GM23338 (cell line): ENCODE measurements around the gene SMYD5. TPM values are rescaled to one million over a fixed set of nuclear protein-coding genes. Genes with fewer than 3 reads are reported as not detected.

ENCODE experiments used
- ATAC-seq: fragments of 200-7000 bp; cut with Tn5 transposase; 3 replicates; pipeline ENCODE4 v1.9.1; 2020
- DNase-seq: peaks from one replicate; pipeline ENCODE4 v3.0.0-alpha.2; 2015; ENCODE audit warnings: low spot score
- H2AFZ ChIP-seq: fragments of 200-600 bp; sonication (generic); 2 replicates; pipeline ENCODE4 v1.8.0; 2016; ENCODE audit warnings: antibody characterized with exemption, mild to moderate bottlenecking, moderate library complexity
- H3F3A ChIP-seq: fragments of 200-600 bp; sonication (generic); replicated peaks from 2 replicates; pipeline ENCODE4 v1.8.0; 2017; ENCODE audit warnings: antibody characterized with exemption, mixed run types, low read depth
- H3K27ac ChIP-seq: fragments of 200-600 bp; sonication (generic); 2 replicates; pipeline ENCODE4 v1.6.1; 2016; ENCODE audit warnings: low read depth
- H3K27me3 ChIP-seq: fragments of 200-600 bp; sonication (generic); 2 replicates; pipeline ENCODE4 v1.8.0; 2016; ENCODE audit warnings: mild to moderate bottlenecking, mixed run types, moderate library complexity; ENCODE audit not compliant: insufficient read depth
- H3K36me3 ChIP-seq: fragments of 200-600 bp; sonication (generic); 2 replicates; pipeline ENCODE4 v1.8.0; 2016; ENCODE audit warnings: mild to moderate bottlenecking; ENCODE audit not compliant: insufficient read depth
- H3K4me1 ChIP-seq: fragments of 200-600 bp; sonication (generic); 2 replicates; pipeline ENCODE4 v1.8.0; 2016; ENCODE audit warnings: mild to moderate bottlenecking, moderate library complexity; ENCODE audit not compliant: insufficient read depth
- H3K4me2 ChIP-seq: fragments of 200-600 bp; sonication (generic); 2 replicates; pipeline ENCODE4 v1.7.1; 2017; ENCODE audit warnings: mixed run types
- H3K4me3 ChIP-seq: fragments of 200-600 bp; sonication (generic); 2 replicates; pipeline ENCODE4 v1.6.1; 2016; ENCODE audit warnings: mixed run types
- H3K79me2 ChIP-seq: fragments of 200-600 bp; sonication (generic); replicated peaks from 2 replicates; pipeline ENCODE4 v1.8.0; 2017; ENCODE audit warnings: mild to moderate bottlenecking; ENCODE audit not compliant: insufficient read depth
- H3K9me2 ChIP-seq: fragments of 200-600 bp; sonication (generic); 2 replicates; pipeline ENCODE4 v1.8.0; 2017; ENCODE audit not compliant: insufficient read depth
- H4K20me1 ChIP-seq: fragments of 200-600 bp; sonication (generic); replicated peaks from 2 replicates; pipeline ENCODE4 v1.8.0; 2017; ENCODE audit warnings: mild to moderate bottlenecking; ENCODE audit not compliant: insufficient read depth
- H3K27ac Mint-ChIP-seq: 2 replicates; pipeline ENCODE4 v1.8.0; 2020; ENCODE audit warnings: inconsistent platforms, mild to moderate bottlenecking, moderate library complexity, mixed read lengths
- H3K27me3 Mint-ChIP-seq: 3 replicates; pipeline ENCODE4 v1.8.0; 2022; ENCODE audit warnings: low read depth, mild to moderate bottlenecking, moderate library complexity, mixed read lengths, inconsistent platforms; ENCODE audit not compliant: insufficient read depth, poor library complexity
- H3K36me3 Mint-ChIP-seq: 3 replicates; pipeline ENCODE4 v1.8.0; 2021; ENCODE audit warnings: low read depth, mild to moderate bottlenecking, inconsistent platforms, moderate library complexity, mixed read lengths
- H3K4me1 Mint-ChIP-seq: 3 replicates; pipeline ENCODE4 v1.8.0; 2020; ENCODE audit warnings: mild to moderate bottlenecking, inconsistent platforms, mixed read lengths
- H3K4me3 Mint-ChIP-seq: 3 replicates; pipeline ENCODE4 v1.8.0; 2021; ENCODE audit warnings: moderate library complexity, mild to moderate bottlenecking, inconsistent platforms, mixed read lengths
- H3K9me3 Mint-ChIP-seq: 3 replicates; pipeline ENCODE4 v1.8.0; 2020; ENCODE audit warnings: moderate library complexity, mild to moderate bottlenecking, inconsistent platforms, mixed read lengths
- CREB1 ChIP-seq: fragments of 250-450 bp; sonication (Bioruptor Pico); IDR thresholded peaks from 2 replicates; pipeline ENCODE4 v1.5.0; 2020; ENCODE audit warnings: low read depth, mild to moderate bottlenecking, moderate library complexity
- EZH2 ChIP-seq: fragments of 200-600 bp; sonication (generic); IDR thresholded peaks from one replicate; pipeline ENCODE4 v1.8.0; 2017; ENCODE audit warnings: antibody characterized with exemption, mild to moderate bottlenecking, low read depth; ENCODE audit not compliant: unreplicated experiment
- EZH2phosphoT487 ChIP-seq: fragments of 200-600 bp; sonication (generic); IDR thresholded peaks from one replicate; pipeline ENCODE4 v1.8.1; 2018; ENCODE audit warnings: antibody characterized with exemption; ENCODE audit not compliant: unreplicated experiment
- JUNB ChIP-seq: IDR thresholded peaks from one replicate; pipeline ENCODE4 v1.6.1; 2016; ENCODE audit warnings: antibody characterized with exemption; ENCODE audit not compliant: unreplicated experiment
- NANOG ChIP-seq: IDR thresholded peaks from 2 replicates; pipeline ENCODE4 v1.6.1; 2016; ENCODE audit warnings: antibody characterized with exemption, borderline replicate concordance
- POLR2AphosphoS5 ChIP-seq: IDR thresholded peaks from 2 replicates; pipeline ENCODE4 v1.6.1; 2016; ENCODE audit warnings: antibody characterized with exemption, low read depth
- STAT1 ChIP-seq: IDR thresholded peaks from one replicate; pipeline ENCODE4 v1.6.1; 2016; ENCODE audit warnings: antibody characterized with exemption; ENCODE audit not compliant: unreplicated experiment
- ZNF114 ChIP-seq: fragments of 250-450 bp; sonication (Bioruptor Pico); IDR thresholded peaks from 2 replicates; pipeline ENCODE4 v1.5.0; 2020; ENCODE audit warnings: mild to moderate bottlenecking, moderate library complexity
- ZNF331 ChIP-seq: fragments of 250-450 bp; sonication (Bioruptor Pico); IDR thresholded peaks from 2 replicates; pipeline ENCODE4 v1.5.0; 2020; ENCODE audit warnings: low read depth, mild to moderate bottlenecking, moderate library complexity
- polyA plus RNA-seq: library from polyadenylated mRNA; unstranded; fragments of >200 nt; fragmentation: Nextera tagmentation; extraction: Ambion mirVana; gene quantifications from 2 replicates; pipeline ENCODE4 v1.2.1, GENCODE V29; 2016
- total RNA-seq: library from RNA; depleted of rRNA; stranded (reverse); fragments of >200 nt; shearing (Covaris generic); gene quantifications from 2 replicates; pipeline ENCODE4 v1.2.3, GENCODE V29; 2014
- TF ChIP-seq, protein P1 (sequence below), 2 experiments: fragments of 200-600 bp in 1 of 2; sonication (generic) in 1 of 2; conservative IDR thresholded peaks; 2 replicates each; pipeline versions ENCODE4 v1.5.1 to v1.6.1; 2016 to 2017; ENCODE audit warnings: antibody characterized with exemption in 2 of 2, low read depth in 2 of 2, mild to moderate bottlenecking in 2 of 2, moderate library complexity in 1 of 2
- TF ChIP-seq, protein P2 (sequence below): IDR thresholded peaks from one replicate; pipeline ENCODE4 v1.6.1; 2018; ENCODE audit warnings: antibody characterized with exemption; ENCODE audit not compliant: unreplicated experiment
- TF ChIP-seq, protein P3 (sequence below): fragments of 250-450 bp; sonication (Bioruptor Pico); IDR thresholded peaks from 2 replicates; pipeline ENCODE4 v1.5.0; 2020; ENCODE audit warnings: mild to moderate bottlenecking, moderate library complexity
- TF ChIP-seq, protein P4 (sequence below): IDR thresholded peaks from 2 replicates; pipeline ENCODE4 v1.6.1; 2016; ENCODE audit warnings: antibody characterized with exemption

The SMYD5 gene
- total and polyA plus RNA-seq, 2 experiments from 2014 or later: 20.5 to 45.8 TPM

DNA sequence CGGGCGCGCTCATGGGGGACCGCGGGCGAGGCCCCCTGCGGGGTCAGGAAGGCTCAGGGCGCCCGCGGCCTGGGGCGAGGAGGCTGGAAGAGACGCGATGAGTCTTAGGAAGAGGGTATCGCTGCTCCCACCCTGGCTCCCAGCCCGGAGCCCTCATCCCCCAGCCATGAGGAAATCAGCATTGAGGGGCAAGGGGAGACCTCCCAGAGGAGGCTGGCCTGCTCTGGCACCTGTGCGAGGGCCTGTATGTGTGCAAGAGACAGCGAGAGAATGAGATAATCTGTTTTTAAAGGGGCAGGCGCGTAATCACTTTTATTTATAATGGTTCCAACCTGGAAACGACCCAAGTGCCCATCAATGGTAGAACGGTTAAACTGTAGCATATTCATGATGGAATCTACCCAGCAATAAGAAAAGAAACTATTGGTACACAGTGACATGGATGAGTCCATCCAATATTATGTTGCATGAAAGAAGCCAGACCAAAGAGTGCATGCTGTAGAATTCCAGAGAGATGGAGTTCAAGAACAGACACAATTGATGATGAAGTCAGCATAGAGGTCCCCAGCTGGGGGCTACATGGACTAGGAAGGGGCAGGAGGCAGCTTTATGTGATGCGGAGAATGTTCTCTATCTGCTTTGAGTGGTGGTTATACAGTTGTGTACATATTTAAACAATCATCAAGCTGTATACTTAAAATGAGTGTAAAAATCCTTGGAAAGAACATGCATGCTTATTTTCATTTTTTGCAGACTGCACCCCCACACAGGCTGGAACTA lies 55.8 kb downstream of the SMYD5 start:
- DNase-seq (no peak), ATAC-seq (peak; percentile 9)
- H2AFZ ChIP-seq: no peak overlapping the region
- Mint-ChIP-seq H3K4me1 (peaks cover 14% of the 10 kb centered on the region), H3K9me3 (no peaks in the 10 kb centered on the region; the same call in 1 of the 3 replicates), H3K27ac (no peak overlapping the region), H3K4me3 (peak overlapping the region; percentile 65), H3K27me3 (peaks cover 25% of the 10 kb centered on the region), H3K36me3 (peaks cover 11% of the 10 kb centered on the region; the same call in 2 of the 3 replicates)
- peaks cover 9% of the 10 kb centered on the region; the same call in 1 of the 2 replicates for H4K20me1 ChIP-seq
- peaks cover 29% of the 10 kb centered on the region for H3K27me3 ChIP-seq
- no peak overlapping the region for H3K27ac ChIP-seq
- no peaks in the 10 kb centered on the region for H3K36me3 ChIP-seq
- peaks cover 8% of the 10 kb centered on the region; the same call in 1 of the 2 replicates for H3F3A ChIP-seq
- H3K4me3 ChIP-seq: peak overlapping the region; percentile 69
- 0 out of 2 replicates have a peak, but pooled peaks cover 5% of the 10 kb centered on the region for H3K79me2 ChIP-seq
- no peaks in the 10 kb centered on the region for H3K9me2 ChIP-seq
- TF ChIP-seq ZNF114 (CRISPR knock-in tag) (no peak), NANOG (no peak), JUNB (no peak), EZH2 (no peak), CREB1 (CRISPR knock-in tag) (no peak), ZNF331 (CRISPR knock-in tag) (no peak), STAT1 (no peak), EZH2phosphoT487 (no peak), POLR2AphosphoS5 (no peak)
- TF ChIP-seq, protein P1, sequence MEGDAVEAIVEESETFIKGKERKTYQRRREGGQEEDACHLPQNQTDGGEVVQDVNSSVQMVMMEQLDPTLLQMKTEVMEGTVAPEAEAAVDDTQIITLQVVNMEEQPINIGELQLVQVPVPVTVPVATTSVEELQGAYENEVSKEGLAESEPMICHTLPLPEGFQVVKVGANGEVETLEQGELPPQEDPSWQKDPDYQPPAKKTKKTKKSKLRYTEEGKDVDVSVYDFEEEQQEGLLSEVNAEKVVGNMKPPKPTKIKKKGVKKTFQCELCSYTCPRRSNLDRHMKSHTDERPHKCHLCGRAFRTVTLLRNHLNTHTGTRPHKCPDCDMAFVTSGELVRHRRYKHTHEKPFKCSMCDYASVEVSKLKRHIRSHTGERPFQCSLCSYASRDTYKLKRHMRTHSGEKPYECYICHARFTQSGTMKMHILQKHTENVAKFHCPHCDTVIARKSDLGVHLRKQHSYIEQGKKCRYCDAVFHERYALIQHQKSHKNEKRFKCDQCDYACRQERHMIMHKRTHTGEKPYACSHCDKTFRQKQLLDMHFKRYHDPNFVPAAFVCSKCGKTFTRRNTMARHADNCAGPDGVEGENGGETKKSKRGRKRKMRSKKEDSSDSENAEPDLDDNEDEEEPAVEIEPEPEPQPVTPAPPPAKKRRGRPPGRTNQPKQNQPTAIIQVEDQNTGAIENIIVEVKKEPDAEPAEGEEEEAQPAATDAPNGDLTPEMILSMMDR (conservative IDR thresholded peaks at IDR 0.05; ENCODE audit: low read depth in 2 of 2): no peak
- TF ChIP-seq, protein P2, sequence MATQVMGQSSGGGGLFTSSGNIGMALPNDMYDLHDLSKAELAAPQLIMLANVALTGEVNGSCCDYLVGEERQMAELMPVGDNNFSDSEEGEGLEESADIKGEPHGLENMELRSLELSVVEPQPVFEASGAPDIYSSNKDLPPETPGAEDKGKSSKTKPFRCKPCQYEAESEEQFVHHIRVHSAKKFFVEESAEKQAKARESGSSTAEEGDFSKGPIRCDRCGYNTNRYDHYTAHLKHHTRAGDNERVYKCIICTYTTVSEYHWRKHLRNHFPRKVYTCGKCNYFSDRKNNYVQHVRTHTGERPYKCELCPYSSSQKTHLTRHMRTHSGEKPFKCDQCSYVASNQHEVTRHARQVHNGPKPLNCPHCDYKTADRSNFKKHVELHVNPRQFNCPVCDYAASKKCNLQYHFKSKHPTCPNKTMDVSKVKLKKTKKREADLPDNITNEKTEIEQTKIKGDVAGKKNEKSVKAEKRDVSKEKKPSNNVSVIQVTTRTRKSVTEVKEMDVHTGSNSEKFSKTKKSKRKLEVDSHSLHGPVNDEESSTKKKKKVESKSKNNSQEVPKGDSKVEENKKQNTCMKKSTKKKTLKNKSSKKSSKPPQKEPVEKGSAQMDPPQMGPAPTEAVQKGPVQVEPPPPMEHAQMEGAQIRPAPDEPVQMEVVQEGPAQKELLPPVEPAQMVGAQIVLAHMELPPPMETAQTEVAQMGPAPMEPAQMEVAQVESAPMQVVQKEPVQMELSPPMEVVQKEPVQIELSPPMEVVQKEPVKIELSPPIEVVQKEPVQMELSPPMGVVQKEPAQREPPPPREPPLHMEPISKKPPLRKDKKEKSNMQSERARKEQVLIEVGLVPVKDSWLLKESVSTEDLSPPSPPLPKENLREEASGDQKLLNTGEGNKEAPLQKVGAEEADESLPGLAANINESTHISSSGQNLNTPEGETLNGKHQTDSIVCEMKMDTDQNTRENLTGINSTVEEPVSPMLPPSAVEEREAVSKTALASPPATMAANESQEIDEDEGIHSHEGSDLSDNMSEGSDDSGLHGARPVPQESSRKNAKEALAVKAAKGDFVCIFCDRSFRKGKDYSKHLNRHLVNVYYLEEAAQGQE: no peak
- TF ChIP-seq, protein P3, sequence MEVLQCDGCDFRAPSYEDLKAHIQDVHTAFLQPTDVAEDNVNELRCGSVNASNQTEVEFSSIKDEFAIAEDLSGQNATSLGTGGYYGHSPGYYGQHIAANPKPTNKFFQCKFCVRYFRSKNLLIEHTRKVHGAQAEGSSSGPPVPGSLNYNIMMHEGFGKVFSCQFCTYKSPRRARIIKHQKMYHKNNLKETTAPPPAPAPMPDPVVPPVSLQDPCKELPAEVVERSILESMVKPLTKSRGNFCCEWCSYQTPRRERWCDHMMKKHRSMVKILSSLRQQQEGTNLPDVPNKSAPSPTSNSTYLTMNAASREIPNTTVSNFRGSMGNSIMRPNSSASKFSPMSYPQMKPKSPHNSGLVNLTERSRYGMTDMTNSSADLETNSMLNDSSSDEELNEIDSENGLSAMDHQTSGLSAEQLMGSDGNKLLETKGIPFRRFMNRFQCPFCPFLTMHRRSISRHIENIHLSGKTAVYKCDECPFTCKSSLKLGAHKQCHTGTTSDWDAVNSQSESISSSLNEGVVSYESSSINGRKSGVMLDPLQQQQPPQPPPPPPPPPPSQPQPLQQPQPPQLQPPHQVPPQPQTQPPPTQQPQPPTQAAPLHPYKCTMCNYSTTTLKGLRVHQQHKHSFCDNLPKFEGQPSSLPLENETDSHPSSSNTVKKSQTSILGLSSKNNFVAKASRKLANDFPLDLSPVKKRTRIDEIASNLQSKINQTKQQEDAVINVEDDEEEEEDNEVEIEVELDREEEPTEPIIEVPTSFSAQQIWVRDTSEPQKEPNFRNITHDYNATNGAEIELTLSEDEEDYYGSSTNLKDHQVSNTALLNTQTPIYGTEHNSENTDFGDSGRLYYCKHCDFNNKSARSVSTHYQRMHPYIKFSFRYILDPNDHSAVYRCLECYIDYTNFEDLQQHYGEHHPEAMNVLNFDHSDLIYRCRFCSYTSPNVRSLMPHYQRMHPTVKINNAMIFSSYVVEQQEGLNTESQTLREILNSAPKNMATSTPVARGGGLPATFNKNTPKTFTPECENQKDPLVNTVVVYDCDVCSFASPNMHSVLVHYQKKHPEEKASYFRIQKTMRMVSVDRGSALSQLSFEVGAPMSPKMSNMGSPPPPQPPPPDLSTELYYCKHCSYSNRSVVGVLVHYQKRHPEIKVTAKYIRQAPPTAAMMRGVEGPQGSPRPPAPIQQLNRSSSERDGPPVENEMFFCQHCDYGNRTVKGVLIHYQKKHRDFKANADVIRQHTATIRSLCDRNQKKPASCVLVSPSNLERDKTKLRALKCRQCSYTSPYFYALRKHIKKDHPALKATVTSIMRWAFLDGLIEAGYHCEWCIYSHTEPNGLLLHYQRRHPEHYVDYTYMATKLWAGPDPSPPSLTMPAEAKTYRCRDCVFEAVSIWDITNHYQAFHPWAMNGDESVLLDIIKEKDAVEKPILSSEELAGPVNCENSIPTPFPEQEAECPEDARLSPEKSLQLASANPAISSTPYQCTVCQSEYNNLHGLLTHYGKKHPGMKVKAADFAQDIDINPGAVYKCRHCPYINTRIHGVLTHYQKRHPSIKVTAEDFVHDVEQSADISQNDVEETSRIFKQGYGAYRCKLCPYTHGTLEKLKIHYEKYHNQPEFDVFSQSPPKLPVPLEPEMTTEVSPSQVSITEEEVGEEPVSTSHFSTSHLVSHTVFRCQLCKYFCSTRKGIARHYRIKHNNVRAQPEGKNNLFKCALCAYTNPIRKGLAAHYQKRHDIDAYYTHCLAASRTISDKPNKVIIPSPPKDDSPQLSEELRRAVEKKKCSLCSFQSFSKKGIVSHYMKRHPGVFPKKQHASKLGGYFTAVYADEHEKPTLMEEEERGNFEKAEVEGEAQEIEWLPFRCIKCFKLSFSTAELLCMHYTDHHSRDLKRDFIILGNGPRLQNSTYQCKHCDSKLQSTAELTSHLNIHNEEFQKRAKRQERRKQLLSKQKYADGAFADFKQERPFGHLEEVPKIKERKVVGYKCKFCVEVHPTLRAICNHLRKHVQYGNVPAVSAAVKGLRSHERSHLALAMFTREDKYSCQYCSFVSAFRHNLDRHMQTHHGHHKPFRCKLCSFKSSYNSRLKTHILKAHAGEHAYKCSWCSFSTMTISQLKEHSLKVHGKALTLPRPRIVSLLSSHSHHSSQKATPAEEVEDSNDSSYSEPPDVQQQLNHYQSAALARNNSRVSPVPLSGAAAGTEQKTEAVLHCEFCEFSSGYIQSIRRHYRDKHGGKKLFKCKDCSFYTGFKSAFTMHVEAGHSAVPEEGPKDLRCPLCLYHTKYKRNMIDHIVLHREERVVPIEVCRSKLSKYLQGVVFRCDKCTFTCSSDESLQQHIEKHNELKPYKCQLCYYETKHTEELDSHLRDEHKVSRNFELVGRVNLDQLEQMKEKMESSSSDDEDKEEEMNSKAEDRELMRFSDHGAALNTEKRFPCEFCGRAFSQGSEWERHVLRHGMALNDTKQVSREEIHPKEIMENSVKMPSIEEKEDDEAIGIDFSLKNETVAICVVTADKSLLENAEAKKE: no peak
- TF ChIP-seq, protein P4, sequence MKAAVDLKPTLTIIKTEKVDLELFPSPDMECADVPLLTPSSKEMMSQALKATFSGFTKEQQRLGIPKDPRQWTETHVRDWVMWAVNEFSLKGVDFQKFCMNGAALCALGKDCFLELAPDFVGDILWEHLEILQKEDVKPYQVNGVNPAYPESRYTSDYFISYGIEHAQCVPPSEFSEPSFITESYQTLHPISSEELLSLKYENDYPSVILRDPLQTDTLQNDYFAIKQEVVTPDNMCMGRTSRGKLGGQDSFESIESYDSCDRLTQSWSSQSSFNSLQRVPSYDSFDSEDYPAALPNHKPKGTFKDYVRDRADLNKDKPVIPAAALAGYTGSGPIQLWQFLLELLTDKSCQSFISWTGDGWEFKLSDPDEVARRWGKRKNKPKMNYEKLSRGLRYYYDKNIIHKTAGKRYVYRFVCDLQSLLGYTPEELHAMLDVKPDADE: no peak
- peaks cover 11% of the 10 kb centered on the region for H3K4me1 ChIP-seq
- H3K4me2 ChIP-seq: peak overlapping the region; percentile 85
